K562 (cell line): ENCODE measurements around the gene CCN6. TPM values are rescaled to one million over a fixed set of nuclear protein-coding genes. Genes with fewer than 3 reads are reported as not detected.

Experiments used
- ASH1L ChIP-seq: fragments of 450-650 bp; IDR thresholded peaks from 2 replicates; pipeline ENCODE4 v1.6.1; 2018; ENCODE audit warnings: borderline replicate concordance, mild to moderate bottlenecking, low read depth; ENCODE audit not compliant: partially characterized antibody
- BDP1 ChIP-seq: IDR thresholded peaks from 3 replicates; pipeline ENCODE4 v1.6.1; 2011; ENCODE audit not compliant: insufficient read length, insufficient read depth
- E2F3 ChIP-seq: fragments of 250-450 bp; sonication (Bioruptor Pico); IDR thresholded peaks from 2 replicates; pipeline ENCODE4 v1.4.0; 2020; ENCODE audit warnings: mild to moderate bottlenecking
- GATAD2B ChIP-seq: fragments of 450-650 bp; IDR thresholded peaks from 2 replicates; pipeline ENCODE4 v1.6.1; 2017; ENCODE audit warnings: mild to moderate bottlenecking, borderline replicate concordance
- JUNB ChIP-seq: fragments of 450-650 bp; formaldehyde crosslinking; conservative IDR thresholded peaks from 2 replicates; pipeline ENCODE4 v1.4.0; 2020; ENCODE audit warnings: mild to moderate bottlenecking
- KLF10 ChIP-seq: fragments of 250-450 bp; sonication (Bioruptor Pico); IDR thresholded peaks from 2 replicates; pipeline ENCODE4 v1.6.1; 2021; ENCODE audit warnings: matching md5 sums
- LCOR ChIP-seq: sonication (generic); formaldehyde crosslinking; IDR thresholded peaks from 2 replicates; pipeline ENCODE4 v1.8.0; 2022; ENCODE audit warnings: mild to moderate bottlenecking, missing genetic modification reagents
- POLR2A ChIP-seq: fragments of 450-650 bp; conservative IDR thresholded peaks from 2 replicates; pipeline ENCODE4 v1.6.1; 2016
- RFX5 ChIP-seq: IDR thresholded peaks from 2 replicates; pipeline ENCODE4 v1.6.1; 2011; ENCODE audit warnings: low read depth, mild to moderate bottlenecking, improper control_type of control experiment, low read length
- TCF7 ChIP-seq: sonication (generic); IDR thresholded peaks from 2 replicates; pipeline ENCODE4 v1.6.1; 2016; ENCODE audit warnings: antibody characterized with exemption, borderline replicate concordance
- ZFX ChIP-seq: sonication (generic); formaldehyde crosslinking; IDR thresholded peaks from 2 replicates; pipeline ENCODE4 v1.8.0; 2022; ENCODE audit warnings: mild to moderate bottlenecking, missing genetic modification reagents, moderate library complexity
- ZNF121 ChIP-seq: sonication (generic); formaldehyde crosslinking; conservative IDR thresholded peaks from 2 replicates; pipeline ENCODE4 v1.8.0; 2022; ENCODE audit warnings: missing genetic modification reagents
- ZNF316 ChIP-seq: fragments of 450-650 bp; IDR thresholded peaks from 2 replicates; pipeline ENCODE4 v1.6.1; 2016
- ZNF347 ChIP-seq: fragments of 450-650 bp; formaldehyde crosslinking; IDR thresholded peaks from 2 replicates; pipeline ENCODE4 v1.4.0; 2020; ENCODE audit warnings: low read depth, mild to moderate bottlenecking, moderate library complexity
- ZNF445 ChIP-seq: fragments of 250-450 bp; sonication (Bioruptor Pico); IDR thresholded peaks from 2 replicates; pipeline ENCODE4 v1.4.0; 2020; ENCODE audit warnings: low read depth, mild to moderate bottlenecking, moderate library complexity
- polyA plus RNA-seq, 8 experiments: library from polyadenylated mRNA; depleted of rRNA in 4 of 8; stranded (reverse) in 5 of 8; unstranded in 3 of 8; fragments of >200 nt; fragmentation: Nextera tagmentation in 2 of 8; fragmentation: Illumina TruSeq in 1 of 8; extraction: Ambion mirVana in 2 of 8; extraction: Trizol in 1 of 8; gene quantifications; 2 replicates each; pipeline versions ENCODE4 v1.2.1 to v1.2.3, GENCODE V29; 2011 to 2014; ENCODE audit warnings: inconsistent platforms in 1 of 8, missing spikeins in 1 of 8
- total RNA-seq, 7 experiments: library from RNA; depleted of rRNA in 6 of 7; stranded (reverse); fragments of >200 nt in 6 of 7; fragmentation: Illumina TruSeq in 2 of 7; extraction: Trizol in 2 of 7; gene quantifications; 2 replicates each; pipeline versions ENCODE4 v1.2.1 to v1.2.3, GENCODE V29; 2011 to 2021; ENCODE audit warnings: low replicate concordance in 1 of 7
- TF ChIP-seq, protein P1 (sequence below): sonication (generic); formaldehyde crosslinking; IDR thresholded peaks from 2 replicates; pipeline ENCODE4 v1.9.0; 2022; ENCODE audit warnings: mild to moderate bottlenecking, missing genetic modification reagents
- TF ChIP-seq, protein P2 (sequence below), 2 experiments: fragments of 450-650 bp in 1 of 2; sonication (generic) in 1 of 2; formaldehyde crosslinking in 1 of 2; IDR thresholded peaks in 1 of 2; conservative IDR thresholded peaks in 1 of 2; 2 replicates each; pipeline versions ENCODE4 v1.6.1 to v1.8.1; 2016 to 2023; ENCODE audit warnings: mild to moderate bottlenecking in 2 of 2, moderate library complexity in 2 of 2, inconsistent platforms in 1 of 2, missing genetic modification reagents in 1 of 2
- TF ChIP-seq, protein P3 (sequence below): fragments of 450-650 bp; IDR thresholded peaks from 2 replicates; pipeline ENCODE4 v1.6.1; 2016; ENCODE audit warnings: low read depth, mild to moderate bottlenecking, moderate library complexity
- TF ChIP-seq, protein P4 (sequence below): fragments of 450-650 bp; IDR thresholded peaks from 2 replicates; pipeline ENCODE4 v1.6.1; 2017; ENCODE audit warnings: antibody characterized with exemption, mild to moderate bottlenecking
- TF ChIP-seq, protein P5 (sequence below): fragments of 250-450 bp; sonication (Bioruptor Pico); IDR thresholded peaks from 2 replicates; pipeline ENCODE4 v1.5.1; 2021; ENCODE audit warnings: mild to moderate bottlenecking

The CCN6 gene
- total and polyA plus RNA-seq, 9 of the 15 experiments (the other 6 are each of a cell fraction or from before 2014, with no cell fraction given): 0.04 to 0.62 (median 0.21) TPM; not detected in 2

DNA sequence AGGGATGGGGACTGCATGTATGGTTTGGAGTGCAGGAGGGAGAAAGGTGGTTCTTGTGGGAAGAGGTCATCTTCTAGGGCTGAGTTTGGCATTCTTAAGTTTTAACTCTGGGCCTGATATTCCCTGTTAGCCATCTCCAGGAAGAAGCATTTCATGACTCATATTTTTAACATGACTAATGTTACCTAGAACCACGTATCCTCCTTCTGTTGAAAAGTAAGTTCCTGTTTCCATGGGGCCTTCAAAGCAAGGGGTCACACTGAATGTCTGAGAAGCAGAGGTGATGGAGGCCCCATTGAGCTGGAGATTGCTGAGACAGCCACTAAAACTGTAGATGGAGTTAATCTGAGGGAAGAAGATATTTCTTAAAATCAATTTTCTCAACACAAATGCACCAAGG is 63.6 kb downstream of the CCN6 start (continued):
- TF ChIP-seq, protein P1, sequence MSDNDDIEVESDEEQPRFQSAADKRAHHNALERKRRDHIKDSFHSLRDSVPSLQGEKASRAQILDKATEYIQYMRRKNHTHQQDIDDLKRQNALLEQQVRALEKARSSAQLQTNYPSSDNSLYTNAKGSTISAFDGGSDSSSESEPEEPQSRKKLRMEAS (CRISPR knock-in tag): no peak
- TF ChIP-seq ZNF316: no peak
- TF ChIP-seq, protein P2, sequence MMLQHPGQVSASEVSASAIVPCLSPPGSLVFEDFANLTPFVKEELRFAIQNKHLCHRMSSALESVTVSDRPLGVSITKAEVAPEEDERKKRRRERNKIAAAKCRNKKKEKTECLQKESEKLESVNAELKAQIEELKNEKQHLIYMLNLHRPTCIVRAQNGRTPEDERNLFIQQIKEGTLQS (IDR thresholded peaks at IDR 0.05): peak; percentile 67
- TF ChIP-seq, protein P2 (CRISPR knock-in tag; conservative IDR thresholded peaks at IDR 0.05): no peak
- no peak for TF ChIP-seq ZNF445 (CRISPR knock-in tag)
- TF ChIP-seq RFX5: no peak
- peak; percentile 22; the same call in 1 of the 2 replicates for TF ChIP-seq ZFX (CRISPR knock-in tag)
- no peak for TF ChIP-seq POLR2A
- TF ChIP-seq, protein P3, sequence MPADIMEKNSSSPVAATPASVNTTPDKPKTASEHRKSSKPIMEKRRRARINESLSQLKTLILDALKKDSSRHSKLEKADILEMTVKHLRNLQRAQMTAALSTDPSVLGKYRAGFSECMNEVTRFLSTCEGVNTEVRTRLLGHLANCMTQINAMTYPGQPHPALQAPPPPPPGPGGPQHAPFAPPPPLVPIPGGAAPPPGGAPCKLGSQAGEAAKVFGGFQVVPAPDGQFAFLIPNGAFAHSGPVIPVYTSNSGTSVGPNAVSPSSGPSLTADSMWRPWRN: no peak
- TF ChIP-seq KLF10 (CRISPR knock-in tag): no peak
- no peak for TF ChIP-seq LCOR (CRISPR knock-in tag)
- TF ChIP-seq, protein P4, sequence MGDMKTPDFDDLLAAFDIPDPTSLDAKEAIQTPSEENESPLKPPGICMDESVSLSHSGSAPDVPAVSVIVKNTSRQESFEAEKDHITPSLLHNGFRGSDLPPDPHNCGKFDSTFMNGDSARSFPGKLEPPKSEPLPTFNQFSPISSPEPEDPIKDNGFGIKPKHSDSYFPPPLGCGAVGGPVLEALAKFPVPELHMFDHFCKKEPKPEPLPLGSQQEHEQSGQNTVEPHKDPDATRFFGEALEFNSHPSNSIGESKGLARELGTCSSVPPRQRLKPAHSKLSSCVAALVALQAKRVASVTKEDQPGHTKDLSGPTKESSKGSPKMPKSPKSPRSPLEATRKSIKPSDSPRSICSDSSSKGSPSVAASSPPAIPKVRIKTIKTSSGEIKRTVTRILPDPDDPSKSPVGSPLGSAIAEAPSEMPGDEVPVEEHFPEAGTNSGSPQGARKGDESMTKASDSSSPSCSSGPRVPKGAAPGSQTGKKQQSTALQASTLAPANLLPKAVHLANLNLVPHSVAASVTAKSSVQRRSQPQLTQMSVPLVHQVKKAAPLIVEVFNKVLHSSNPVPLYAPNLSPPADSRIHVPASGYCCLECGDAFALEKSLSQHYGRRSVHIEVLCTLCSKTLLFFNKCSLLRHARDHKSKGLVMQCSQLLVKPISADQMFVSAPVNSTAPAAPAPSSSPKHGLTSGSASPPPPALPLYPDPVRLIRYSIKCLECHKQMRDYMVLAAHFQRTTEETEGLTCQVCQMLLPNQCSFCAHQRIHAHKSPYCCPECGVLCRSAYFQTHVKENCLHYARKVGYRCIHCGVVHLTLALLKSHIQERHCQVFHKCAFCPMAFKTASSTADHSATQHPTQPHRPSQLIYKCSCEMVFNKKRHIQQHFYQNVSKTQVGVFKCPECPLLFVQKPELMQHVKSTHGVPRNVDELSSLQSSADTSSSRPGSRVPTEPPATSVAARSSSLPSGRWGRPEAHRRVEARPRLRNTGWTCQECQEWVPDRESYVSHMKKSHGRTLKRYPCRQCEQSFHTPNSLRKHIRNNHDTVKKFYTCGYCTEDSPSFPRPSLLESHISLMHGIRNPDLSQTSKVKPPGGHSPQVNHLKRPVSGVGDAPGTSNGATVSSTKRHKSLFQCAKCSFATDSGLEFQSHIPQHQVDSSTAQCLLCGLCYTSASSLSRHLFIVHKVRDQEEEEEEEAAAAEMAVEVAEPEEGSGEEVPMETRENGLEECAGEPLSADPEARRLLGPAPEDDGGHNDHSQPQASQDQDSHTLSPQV: no peak
- no peak for TF ChIP-seq ZNF121 (CRISPR knock-in tag)
- no peak for TF ChIP-seq BDP1
- TF ChIP-seq JUNB (CRISPR knock-in tag): no peak
- no peak for TF ChIP-seq ZNF347 (CRISPR knock-in tag)
- TF ChIP-seq GATAD2B: no peak
- no peak for TF ChIP-seq E2F3 (CRISPR knock-in tag)
- TF ChIP-seq ASH1L: no peak
- no peak for TF ChIP-seq TCF7
- TF ChIP-seq, protein P5, sequence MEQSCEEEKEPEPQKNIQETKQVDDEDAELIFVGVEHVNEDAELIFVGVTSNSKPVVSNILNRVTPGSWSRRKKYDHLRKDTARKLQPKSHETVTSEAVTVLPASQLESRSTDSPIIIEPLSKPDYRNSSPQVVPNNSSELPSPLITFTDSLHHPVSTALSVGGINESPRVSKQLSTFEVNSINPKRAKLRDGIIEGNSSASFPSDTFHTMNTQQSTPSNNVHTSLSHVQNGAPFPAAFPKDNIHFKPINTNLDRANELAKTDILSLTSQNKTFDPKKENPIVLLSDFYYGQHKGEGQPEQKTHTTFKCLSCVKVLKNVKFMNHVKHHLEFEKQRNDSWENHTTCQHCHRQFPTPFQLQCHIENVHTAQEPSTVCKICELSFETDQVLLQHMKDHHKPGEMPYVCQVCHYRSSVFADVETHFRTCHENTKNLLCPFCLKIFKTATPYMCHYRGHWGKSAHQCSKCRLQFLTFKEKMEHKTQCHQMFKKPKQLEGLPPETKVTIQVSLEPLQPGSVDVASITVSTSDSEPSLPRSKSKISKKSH (CRISPR knock-in tag): no peak
